ENCODE data around the gene ACP4. TPM values are rescaled to one million over a fixed set of nuclear protein-coding genes. Genes with fewer than 3 reads are reported as not detected.

ACP4 gene
- total RNA-seq, 4 donors from 2014 or later: not detected

DNA sequence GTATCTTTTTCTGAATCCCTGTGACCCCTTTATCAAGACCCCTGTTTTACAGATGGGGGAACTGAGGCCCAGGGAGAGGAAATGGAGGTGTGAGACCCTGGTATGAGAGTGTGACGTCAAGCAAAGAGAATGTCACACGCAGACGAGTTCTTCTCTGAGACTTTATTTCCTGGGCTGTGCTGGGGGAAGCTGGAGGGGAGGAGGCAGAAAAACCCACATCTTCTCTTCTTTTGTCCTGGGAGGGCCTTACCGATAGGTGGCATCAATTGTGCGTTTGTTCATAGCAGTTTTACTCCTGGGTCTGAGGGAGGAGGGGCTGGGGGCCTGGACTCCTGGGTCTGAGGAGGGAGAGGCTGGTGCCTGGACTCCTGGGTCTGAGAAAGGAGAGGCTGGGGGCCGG is 48.0 kb downstream of the ACP4 start:
- H3K36me3 ChIP-seq: no peaks in the 10 kb centered on the region
- intact Hi-C loops (cut with DNase I; ENCODE audit: low total_unique reads): no loop called here
- no peak for DNase-seq
- no peak overlapping the region for H3K27ac ChIP-seq
- peaks cover 0 to 9% of the 10 kb centered on the region in 2 donors for H3K4me1 ChIP-seq
- peaks cover 0 to 9% of the 10 kb centered on the region in 2 donors for H3K27me3 ChIP-seq
- TF ChIP-seq, protein P1, sequence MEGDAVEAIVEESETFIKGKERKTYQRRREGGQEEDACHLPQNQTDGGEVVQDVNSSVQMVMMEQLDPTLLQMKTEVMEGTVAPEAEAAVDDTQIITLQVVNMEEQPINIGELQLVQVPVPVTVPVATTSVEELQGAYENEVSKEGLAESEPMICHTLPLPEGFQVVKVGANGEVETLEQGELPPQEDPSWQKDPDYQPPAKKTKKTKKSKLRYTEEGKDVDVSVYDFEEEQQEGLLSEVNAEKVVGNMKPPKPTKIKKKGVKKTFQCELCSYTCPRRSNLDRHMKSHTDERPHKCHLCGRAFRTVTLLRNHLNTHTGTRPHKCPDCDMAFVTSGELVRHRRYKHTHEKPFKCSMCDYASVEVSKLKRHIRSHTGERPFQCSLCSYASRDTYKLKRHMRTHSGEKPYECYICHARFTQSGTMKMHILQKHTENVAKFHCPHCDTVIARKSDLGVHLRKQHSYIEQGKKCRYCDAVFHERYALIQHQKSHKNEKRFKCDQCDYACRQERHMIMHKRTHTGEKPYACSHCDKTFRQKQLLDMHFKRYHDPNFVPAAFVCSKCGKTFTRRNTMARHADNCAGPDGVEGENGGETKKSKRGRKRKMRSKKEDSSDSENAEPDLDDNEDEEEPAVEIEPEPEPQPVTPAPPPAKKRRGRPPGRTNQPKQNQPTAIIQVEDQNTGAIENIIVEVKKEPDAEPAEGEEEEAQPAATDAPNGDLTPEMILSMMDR (IDR thresholded peaks at IDR 0.05): peak in 1 of 4 experiments; percentile 5
- TF ChIP-seq POLR2A (IDR thresholded peaks at IDR 0.05): no peak
- H3K4me3 ChIP-seq: no peak overlapping the region
- peaks cover 0 to 6% of the 10 kb centered on the region in 2 donors for H3K9me3 ChIP-seq

- Histone ChIP-seq H3K27me3 (peaks cover 0 to 2% of the 10 kb centered on the region in 2 donors), H3K27ac (no peak overlapping the region), H3K4me3 (no peak overlapping the region), H3K9me3 (peaks cover 0 to 14% of the 10 kb centered on the region in 2 donors), H3K36me3 (no peaks in the 10 kb centered on the region), H3K4me1 (peaks cover 0 to 9% of the 10 kb centered on the region in 2 donors)
- DNase-seq: no peak
- intact Hi-C loops (cut with DNase I; ENCODE audit: low total_unique reads): no loop called here
- TF ChIP-seq, protein P1 (IDR thresholded peaks at IDR 0.05): no peak
- no peak for TF ChIP-seq POLR2A (IDR thresholded peaks at IDR 0.05)
These were observed 49.8 kb downstream of the ACP4 start for GRCh38 chr19:50839712-50840655.

GRCh38 chr19:50842130-50842529 is 51.9 kb downstream of the ACP4 start:
- no peak for TF ChIP-seq POLR2A (IDR thresholded peaks at IDR 0.05)
- TF ChIP-seq, protein P1 (IDR thresholded peaks at IDR 0.05): no peak
- H3K4me3 ChIP-seq: no peak overlapping the region
- DNase-seq: no peak
- H3K36me3 ChIP-seq: no peaks in the 10 kb centered on the region
- no peak overlapping the region for H3K27ac ChIP-seq
- peaks cover 0 to 14% of the 10 kb centered on the region in 2 donors for H3K9me3 ChIP-seq
- intact Hi-C loops (cut with DNase I; ENCODE audit: low total_unique reads): no loop called here
- no peaks in the 10 kb centered on the region for H3K27me3 ChIP-seq
- H3K4me1 ChIP-seq: no peaks in the 10 kb centered on the region

DNA sequence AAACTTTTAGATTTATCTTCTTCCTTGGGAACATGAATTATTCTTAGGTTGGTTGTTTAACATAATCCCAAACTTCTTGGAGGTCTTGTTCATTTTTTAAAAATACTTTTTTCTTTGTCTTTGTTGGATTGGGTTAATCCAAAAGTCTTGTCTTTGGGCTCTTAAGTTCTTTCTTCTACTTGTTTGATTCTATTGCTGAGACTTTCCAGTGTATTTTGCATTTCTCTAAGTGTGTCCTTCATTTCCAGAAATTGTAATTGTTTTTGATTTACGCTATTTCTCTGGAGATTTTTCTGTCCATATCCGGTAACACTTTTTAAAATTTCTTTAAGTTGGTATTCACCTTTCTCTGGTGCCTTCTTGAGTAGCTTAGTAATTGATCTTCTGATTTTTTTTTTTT is 53.0 kb downstream of the ACP4 start:
- Histone ChIP-seq H3K4me3 (no peak overlapping the region), H3K27me3 (no peaks in the 10 kb centered on the region), H3K27ac (no peak overlapping the region), H3K36me3 (no peaks in the 10 kb centered on the region), H3K4me1 (no peaks in the 10 kb centered on the region), H3K9me3 (peaks cover 0 to 14% of the 10 kb centered on the region in 2 donors)
- intact Hi-C loops (cut with DNase I; ENCODE audit: low total_unique reads): no loop called here
- TF ChIP-seq, protein P1 (IDR thresholded peaks at IDR 0.05): no peak
- no peak for TF ChIP-seq POLR2A (IDR thresholded peaks at IDR 0.05)
- no peak for DNase-seq

- TF ChIP-seq, protein P1 (IDR thresholded peaks at IDR 0.05): no peak
- no peak for TF ChIP-seq POLR2A (IDR thresholded peaks at IDR 0.05)
- no peaks in the 10 kb centered on the region for H3K27me3 ChIP-seq
- H3K4me1 ChIP-seq: no peaks in the 10 kb centered on the region
- no peak for DNase-seq
- H3K4me3 ChIP-seq: no peak overlapping the region
- no peak overlapping the region for H3K27ac ChIP-seq
- H3K9me3 ChIP-seq: peaks cover 0 to 14% of the 10 kb centered on the region in 2 donors
- intact Hi-C loops (cut with DNase I; ENCODE audit: low total_unique reads): no loop called here
- H3K36me3 ChIP-seq: no peaks in the 10 kb centered on the region
These were observed 53.5 kb downstream of the ACP4 start for GRCh38 chr19:50843701-50844221.

Measured in uterus (tissue), 4 donors.